Measurements from ENCODE around the gene MS4A14. TPM values are rescaled to one million over a fixed set of nuclear protein-coding genes. Genes with fewer than 3 reads are reported as not detected.

The MS4A14 gene
- total RNA-seq, 1 donor: not detected

DNA sequence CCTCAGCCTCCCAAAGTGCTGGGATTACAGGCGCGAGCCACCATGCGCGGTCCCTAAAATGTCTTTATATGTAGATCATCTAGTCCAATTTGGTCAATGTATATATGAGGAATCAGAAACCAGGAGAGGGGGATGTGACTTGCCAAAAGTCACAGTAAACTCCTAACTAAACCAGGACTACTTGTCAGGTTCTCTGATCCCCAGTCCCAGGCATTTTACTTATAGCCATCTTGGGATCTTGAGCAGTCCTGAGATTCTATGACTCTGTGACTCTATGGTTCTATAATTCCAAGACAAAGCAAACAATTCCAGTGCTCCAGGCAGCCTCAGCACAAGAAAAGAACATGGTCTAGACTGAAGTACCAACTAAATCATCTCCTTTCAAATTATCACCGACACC lies 33.0 kb downstream of the MS4A14 start, which contains the start of gene MS4A5:
Gene MS4A5 (plus strand): TSS at position 301 of the 400 bp plus-strand sequence. CDS start 103 bp downstream, outside the sequence.
- Histone ChIP-seq H3K27me3 (ENCODE audit: insufficient read depth, low read length) (no peaks in the 10 kb centered on the region), H3K36me3 (ENCODE audit: insufficient read depth, low read length) (no peaks in the 10 kb centered on the region), H4K20me1 (ENCODE audit: insufficient read depth, low read length) (no peaks in the 10 kb centered on the region), H2AFZ (ENCODE audit: low read length) (no peak within 1 kb of the TSS), H3K4me3 (ENCODE audit: insufficient read depth, low read length) (no peak within 1 kb of the TSS), H3K27ac (ENCODE audit: low read depth, low read length) (no peak within 1 kb of the TSS), H3K9me3 (ENCODE audit: low read depth, low read length) (no peaks in the 10 kb centered on the region), H3K4me2 (ENCODE audit: insufficient read depth, low read length) (no peak within 1 kb of the TSS), H3K79me2 (ENCODE audit: insufficient read depth, low read length) (no peaks in the 10 kb centered on the region), H3K4me1 (ENCODE audit: insufficient read depth, low read length) (no peaks in the 10 kb centered on the region)
- DNase-seq (ENCODE audit: insufficient read length, low spot score, missing footprints): no peak
- TF ChIP-seq, protein P1, sequence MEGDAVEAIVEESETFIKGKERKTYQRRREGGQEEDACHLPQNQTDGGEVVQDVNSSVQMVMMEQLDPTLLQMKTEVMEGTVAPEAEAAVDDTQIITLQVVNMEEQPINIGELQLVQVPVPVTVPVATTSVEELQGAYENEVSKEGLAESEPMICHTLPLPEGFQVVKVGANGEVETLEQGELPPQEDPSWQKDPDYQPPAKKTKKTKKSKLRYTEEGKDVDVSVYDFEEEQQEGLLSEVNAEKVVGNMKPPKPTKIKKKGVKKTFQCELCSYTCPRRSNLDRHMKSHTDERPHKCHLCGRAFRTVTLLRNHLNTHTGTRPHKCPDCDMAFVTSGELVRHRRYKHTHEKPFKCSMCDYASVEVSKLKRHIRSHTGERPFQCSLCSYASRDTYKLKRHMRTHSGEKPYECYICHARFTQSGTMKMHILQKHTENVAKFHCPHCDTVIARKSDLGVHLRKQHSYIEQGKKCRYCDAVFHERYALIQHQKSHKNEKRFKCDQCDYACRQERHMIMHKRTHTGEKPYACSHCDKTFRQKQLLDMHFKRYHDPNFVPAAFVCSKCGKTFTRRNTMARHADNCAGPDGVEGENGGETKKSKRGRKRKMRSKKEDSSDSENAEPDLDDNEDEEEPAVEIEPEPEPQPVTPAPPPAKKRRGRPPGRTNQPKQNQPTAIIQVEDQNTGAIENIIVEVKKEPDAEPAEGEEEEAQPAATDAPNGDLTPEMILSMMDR (IDR thresholded peaks at IDR 0.05; ENCODE audit: extremely low read depth, low read depth, low read length): no peak

DNA sequence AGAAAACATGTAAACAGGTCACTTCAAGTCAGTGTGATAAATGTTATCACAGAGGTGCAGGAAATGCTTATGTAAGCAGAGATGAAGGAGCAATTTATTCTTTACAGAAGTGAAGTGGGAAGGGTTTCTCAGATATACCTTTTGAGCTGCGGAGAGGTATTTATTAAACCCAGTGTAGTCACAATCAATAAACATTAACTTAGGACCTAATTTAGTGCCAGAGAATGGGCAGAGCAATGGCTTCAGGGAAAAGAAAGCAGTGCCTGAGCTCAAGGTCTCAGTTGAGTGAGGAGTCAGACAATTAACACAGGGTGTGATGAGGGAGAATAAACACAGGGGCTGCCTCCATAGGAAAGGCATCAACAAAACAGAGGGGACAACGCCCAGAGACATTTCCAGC lies 35.0 kb downstream of the MS4A14 start:
- Histone ChIP-seq H3K4me3 (ENCODE audit: insufficient read depth, low read length) (no peak overlapping the region), H3K4me2 (ENCODE audit: insufficient read depth, low read length) (no peak overlapping the region), H3K79me2 (ENCODE audit: insufficient read depth, low read length) (no peaks in the 10 kb centered on the region), H3K27me3 (ENCODE audit: insufficient read depth, low read length) (no peaks in the 10 kb centered on the region), H3K36me3 (ENCODE audit: insufficient read depth, low read length) (no peaks in the 10 kb centered on the region), H2AFZ (ENCODE audit: low read length) (no peak overlapping the region), H4K20me1 (ENCODE audit: insufficient read depth, low read length) (no peaks in the 10 kb centered on the region), H3K4me1 (ENCODE audit: insufficient read depth, low read length) (no peaks in the 10 kb centered on the region), H3K27ac (ENCODE audit: low read depth, low read length) (no peak overlapping the region), H3K9me3 (ENCODE audit: low read depth, low read length) (no peaks in the 10 kb centered on the region)
- DNase-seq (ENCODE audit: insufficient read length, low spot score, missing footprints): no peak
- TF ChIP-seq, protein P1 (IDR thresholded peaks at IDR 0.05; ENCODE audit: extremely low read depth, low read depth, low read length): no peak

DNA sequence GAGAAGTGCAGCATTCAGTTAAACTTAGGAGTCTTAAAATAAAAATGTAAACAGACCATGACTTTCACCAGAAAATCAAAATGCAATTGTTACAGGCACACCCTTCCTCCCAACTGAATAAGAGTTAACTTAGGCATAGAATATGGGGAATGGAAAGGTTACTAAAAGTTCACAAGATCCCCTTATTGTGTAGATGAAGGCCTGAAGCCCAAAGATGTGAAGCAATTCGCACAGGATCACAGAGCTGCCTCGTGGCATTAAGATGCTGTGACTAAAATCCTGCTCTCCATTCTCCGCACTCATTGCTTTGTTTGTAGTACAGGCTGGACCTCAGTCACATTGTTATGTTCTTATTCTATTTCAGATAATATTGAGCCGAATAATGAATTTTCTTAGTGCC lies 37.1 kb downstream of the MS4A14 start:
- no peaks in the 10 kb centered on the region for H3K27me3 ChIP-seq (ENCODE audit: insufficient read depth, low read length)
- TF ChIP-seq, protein P1 (IDR thresholded peaks at IDR 0.05; ENCODE audit: extremely low read depth, low read depth, low read length): no peak
- no peaks in the 10 kb centered on the region for H3K79me2 ChIP-seq (ENCODE audit: insufficient read depth, low read length)
- H3K36me3 ChIP-seq (ENCODE audit: insufficient read depth, low read length): no peaks in the 10 kb centered on the region
- no peak overlapping the region for H3K4me3 ChIP-seq (ENCODE audit: insufficient read depth, low read length)
- no peak overlapping the region for H2AFZ ChIP-seq (ENCODE audit: low read length)
- no peaks in the 10 kb centered on the region for H4K20me1 ChIP-seq (ENCODE audit: insufficient read depth, low read length)
- H3K4me1 ChIP-seq (ENCODE audit: insufficient read depth, low read length): no peaks in the 10 kb centered on the region
- no peak overlapping the region for H3K27ac ChIP-seq (ENCODE audit: low read depth, low read length)
- no peak for DNase-seq (ENCODE audit: insufficient read length, low spot score, missing footprints)
- no peak overlapping the region for H3K4me2 ChIP-seq (ENCODE audit: insufficient read depth, low read length)
- no peaks in the 10 kb centered on the region for H3K9me3 ChIP-seq (ENCODE audit: low read depth, low read length)

DNA sequence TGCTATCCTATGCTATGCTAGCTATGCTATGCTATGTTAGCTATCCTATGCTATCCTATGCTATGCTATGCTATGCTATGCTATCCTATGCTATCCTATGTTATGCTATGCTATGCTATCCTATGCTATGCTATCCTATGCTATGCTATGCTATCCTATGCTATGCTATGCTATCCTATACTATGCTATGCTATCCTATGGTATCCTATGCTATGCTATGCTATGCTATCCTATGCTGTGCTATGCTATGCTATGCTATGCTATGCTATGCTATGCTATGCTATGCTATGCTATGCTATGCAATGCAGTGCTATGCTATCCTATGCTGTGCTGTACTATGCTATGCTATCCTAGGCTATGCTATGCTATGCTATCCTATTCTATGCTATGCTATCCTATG lies 50.8 kb downstream of the MS4A14 start:
- no peak overlapping the region for H3K27ac ChIP-seq (ENCODE audit: low read depth, low read length)
- DNase-seq (ENCODE audit: insufficient read length, low spot score, missing footprints): no peak
- H3K79me2 ChIP-seq (ENCODE audit: insufficient read depth, low read length): no peaks in the 10 kb centered on the region
- H3K4me1 ChIP-seq (ENCODE audit: insufficient read depth, low read length): no peaks in the 10 kb centered on the region
- H3K36me3 ChIP-seq (ENCODE audit: insufficient read depth, low read length): no peaks in the 10 kb centered on the region
- no peaks in the 10 kb centered on the region for H3K9me3 ChIP-seq (ENCODE audit: low read depth, low read length)
- H3K4me2 ChIP-seq (ENCODE audit: insufficient read depth, low read length): no peak overlapping the region
- no peaks in the 10 kb centered on the region for H3K27me3 ChIP-seq (ENCODE audit: insufficient read depth, low read length)
- no peaks in the 10 kb centered on the region for H4K20me1 ChIP-seq (ENCODE audit: insufficient read depth, low read length)
- H2AFZ ChIP-seq (ENCODE audit: low read length): no peak overlapping the region
- H3K4me3 ChIP-seq (ENCODE audit: insufficient read depth, low read length): no peak overlapping the region
- TF ChIP-seq, protein P1 (IDR thresholded peaks at IDR 0.05; ENCODE audit: extremely low read depth, low read depth, low read length): no peak

All from osteoblast (primary cell).